ENCODE data around the gene RUBCNL.

RUBCNL gene

GRCh38 chr13:46340631-46341111 lies 46.4 kb downstream of the RUBCNL start:
- no peak for DNase-seq (ENCODE audit: low read depth)

GRCh38 chr13:46340011-46340410 lies 47.0 kb downstream of the RUBCNL start:
- DNase-seq (ENCODE audit: low read depth), result no peak

GRCh38 chr13:46339035-46339666 lies 47.9 kb downstream of the RUBCNL start:
- no peak for DNase-seq (ENCODE audit: low read depth)

- DNase-seq (ENCODE audit: low read depth), result no peak
Measured at GRCh38 chr13:46337700-46338099, 49.4 kb downstream of the RUBCNL start.

GRCh38 chr13:46334035-46334822 lies 52.8 kb downstream of the RUBCNL start:
- no peak for DNase-seq (ENCODE audit: low read depth)

- DNase-seq (ENCODE audit: low read depth), result no peak
Measured at GRCh38 chr13:46332772-46333171, 54.3 kb downstream of the RUBCNL start.

GRCh38 chr13:46329624-46330023 lies 57.4 kb downstream of the RUBCNL start:
- DNase-seq (ENCODE audit: low read depth), result no peak

GRCh38 chr13:46327246-46327645 lies 59.8 kb downstream of the RUBCNL start:
- no peak for DNase-seq (ENCODE audit: low read depth)

GRCh38 chr13:46324976-46325375 lies 62.1 kb downstream of the RUBCNL start:
- DNase-seq (ENCODE audit: low read depth), result no peak

GRCh38 chr13:46321494-46322225 lies 65.4 kb downstream of the RUBCNL start:
- DNase-seq (ENCODE audit: low read depth), result no peak

- DNase-seq (ENCODE audit: low read depth), result no peak
Measured at GRCh38 chr13:46320821-46321220, 66.2 kb downstream of the RUBCNL start.

GRCh38 chr13:46320406-46320805 lies 66.6 kb downstream of the RUBCNL start:
- DNase-seq (ENCODE audit: low read depth), result no peak

GRCh38 chr13:46318986-46319385 lies 68.1 kb downstream of the RUBCNL start:
- no peak for DNase-seq (ENCODE audit: low read depth)

- no peak for DNase-seq (ENCODE audit: low read depth)
Measured at GRCh38 chr13:46317120-46317519, 69.9 kb downstream of the RUBCNL start.

- DNase-seq (ENCODE audit: low read depth), result no peak
Measured at GRCh38 chr13:46315491-46316075, 71.5 kb downstream of the RUBCNL start.

- DNase-seq (ENCODE audit: low read depth), result no peak
Measured at GRCh38 chr13:46315036-46315435, 72.0 kb downstream of the RUBCNL start.

- no peak for DNase-seq (ENCODE audit: low read depth)
Measured at GRCh38 chr13:46314587-46314986, 72.5 kb downstream of the RUBCNL start.

- no peak for DNase-seq (ENCODE audit: low read depth)
Measured at GRCh38 chr13:46313432-46314257, 73.4 kb downstream of the RUBCNL start.

- DNase-seq (ENCODE audit: low read depth), result no peak
Measured at GRCh38 chr13:46313024-46313423, 74.0 kb downstream of the RUBCNL start.

GRCh38 chr13:46311217-46311616 lies 75.8 kb downstream of the RUBCNL start:
- DNase-seq (ENCODE audit: low read depth), result no peak

- DNase-seq (ENCODE audit: low read depth), result no peak
Measured at GRCh38 chr13:46310066-46310465, 77.0 kb downstream of the RUBCNL start.

GRCh38 chr13:46307554-46307953 lies 79.5 kb downstream of the RUBCNL start:
- no peak for DNase-seq (ENCODE audit: low read depth)

All from HS-27A (cell line).